Measurements from ENCODE around the gene KMO. TPM values are rescaled to one million over a fixed set of nuclear protein-coding genes. Genes with fewer than 3 reads are reported as not detected.

The KMO gene
- total RNA-seq, 6 experiments from 2014 or later: 25.4 to 57.3 (median 28.3) TPM

GRCh38 chr1:241639623-241640148, 107.5 kb downstream of the KMO start:
- Histone ChIP-seq H3K36me3 (peaks cover 0 to 8% (median under 1%) of the 10 kb centered on the region in 4 donors), H3K27ac (peak overlapping the region; percentile 69 to 91 (median 88)), H3K9me3 (no peaks in the 10 kb centered on the region), H3K27me3 (no peaks in the 10 kb centered on the region), H3K4me3 (peak overlapping the region; percentile 75 to 85 (median 80)), H3K4me1 (peaks cover 0 to 26% (median 4%) of the 10 kb centered on the region in 4 donors)
- 0% methylated on average over 16 of the region's 42 CpGs for WGBS (ENCODE audit: insufficient coverage, low coverage, low lambda C conversion rate, missing lambda C conversion rate)
- DNase-seq: peak; percentile 49 to 69 (median 60)
- TF ChIP-seq, protein P1, sequence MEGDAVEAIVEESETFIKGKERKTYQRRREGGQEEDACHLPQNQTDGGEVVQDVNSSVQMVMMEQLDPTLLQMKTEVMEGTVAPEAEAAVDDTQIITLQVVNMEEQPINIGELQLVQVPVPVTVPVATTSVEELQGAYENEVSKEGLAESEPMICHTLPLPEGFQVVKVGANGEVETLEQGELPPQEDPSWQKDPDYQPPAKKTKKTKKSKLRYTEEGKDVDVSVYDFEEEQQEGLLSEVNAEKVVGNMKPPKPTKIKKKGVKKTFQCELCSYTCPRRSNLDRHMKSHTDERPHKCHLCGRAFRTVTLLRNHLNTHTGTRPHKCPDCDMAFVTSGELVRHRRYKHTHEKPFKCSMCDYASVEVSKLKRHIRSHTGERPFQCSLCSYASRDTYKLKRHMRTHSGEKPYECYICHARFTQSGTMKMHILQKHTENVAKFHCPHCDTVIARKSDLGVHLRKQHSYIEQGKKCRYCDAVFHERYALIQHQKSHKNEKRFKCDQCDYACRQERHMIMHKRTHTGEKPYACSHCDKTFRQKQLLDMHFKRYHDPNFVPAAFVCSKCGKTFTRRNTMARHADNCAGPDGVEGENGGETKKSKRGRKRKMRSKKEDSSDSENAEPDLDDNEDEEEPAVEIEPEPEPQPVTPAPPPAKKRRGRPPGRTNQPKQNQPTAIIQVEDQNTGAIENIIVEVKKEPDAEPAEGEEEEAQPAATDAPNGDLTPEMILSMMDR (IDR thresholded peaks at IDR 0.05): no peak
- TF ChIP-seq POLR2A (IDR thresholded peaks at IDR 0.05): no peak
- intact Hi-C loops (cut with DNase I): loop anchor here in 1 of 2 donors (10.0 kb wide), 1 partner anchor 195 kb away; no protein-coding TSS in a partner anchor
- ATAC-seq: peak; percentile 9 to 39 (median 22)

GRCh38 chr1:241640149-241640866, 108.1 kb downstream of the KMO start, which contains the start of the genes CHML and OPN3:
Gene CHML, minus strand, starts transcription at chr1:241640369. Its CDS starts 4,603 bp downstream, at chr1:241635766.
Gene OPN3, minus strand, starts transcription at chr1:241640369. Its CDS starts 115 bp downstream, at chr1:241640254.
- H3K36me3 ChIP-seq: peaks cover 0 to 4% (median under 1%) of the 10 kb centered on the region in 4 donors
- WGBS (ENCODE audit: insufficient coverage, low coverage, low lambda C conversion rate, missing lambda C conversion rate): 24% methylated on average over 14 of the region's 81 CpGs
- H3K27ac ChIP-seq: peak within 1 kb of the TSS; percentile 69 to 91 (median 88)
- DNase-seq (peak; percentile 97 to 98 (median 98)), ATAC-seq (peak; percentile 89 to 99 (median 97))
- no peaks in the 10 kb centered on the region for H3K9me3 ChIP-seq
- TF ChIP-seq, protein P1 (IDR thresholded peaks at IDR 0.05): no peak
- peak; percentile 98 for TF ChIP-seq POLR2A (IDR thresholded peaks at IDR 0.05)
- no peaks in the 10 kb centered on the region for H3K27me3 ChIP-seq
- H3K4me3 ChIP-seq: peak within 1 kb of the TSS; percentile 75 to 85 (median 80)
- intact Hi-C loops (cut with DNase I): no loop called here
- peaks cover 0 to 26% (median 4%) of the 10 kb centered on the region in 4 donors for H3K4me1 ChIP-seq

- intact Hi-C loops (cut with DNase I): no loop called here
- peak overlapping the region in 2 of 3 donors; percentile 44 to 80 for H3K4me3 ChIP-seq
- DNase-seq (no peak), ATAC-seq (no peak)
- TF ChIP-seq, protein P1 (IDR thresholded peaks at IDR 0.05): no peak
- no peaks in the 10 kb centered on the region for H3K36me3 ChIP-seq
- WGBS (ENCODE audit: insufficient coverage, low coverage, low lambda C conversion rate, missing lambda C conversion rate): 85% methylated on average over 2 of the region's 9 CpGs
- peaks cover 0 to 26% (median 4%) of the 10 kb centered on the region in 4 donors for H3K4me1 ChIP-seq
- H3K9me3 ChIP-seq: no peaks in the 10 kb centered on the region
- no peaks in the 10 kb centered on the region for H3K27me3 ChIP-seq
- peak overlapping the region; percentile 23 to 75 (median 41) for H3K27ac ChIP-seq
Measured at GRCh38 chr1:241640867-241641622, 108.9 kb downstream of the KMO start.

GRCh38 chr1:241641773-241642592, 109.8 kb downstream of the KMO start:
- no peaks in the 10 kb centered on the region for H3K9me3 ChIP-seq
- no peaks in the 10 kb centered on the region for H3K36me3 ChIP-seq
- no peaks in the 10 kb centered on the region for H3K27me3 ChIP-seq
- DNase-seq (no peak), ATAC-seq (peak in 3 of 4 donors; percentile 4 to 55 (median 18))
- TF ChIP-seq, protein P1 (IDR thresholded peaks at IDR 0.05): no peak
- no peak for TF ChIP-seq POLR2A (IDR thresholded peaks at IDR 0.05)
- H3K4me1 ChIP-seq: peaks cover 0 to 26% (median 4%) of the 10 kb centered on the region in 4 donors
- no peak overlapping the region for H3K4me3 ChIP-seq
- 46% methylated on average over 12 of the region's 12 CpGs for whole genome bisulfite sequencing (ENCODE audit: insufficient coverage, low coverage, low lambda C conversion rate, missing lambda C conversion rate)
- H3K27ac ChIP-seq: peak overlapping the region; percentile 21 to 75 (median 25)
- intact Hi-C loops (cut with DNase I): no loop called here
